Lower lobe of right lung (tissue), 2 donors: Measurements from ENCODE around the gene ACYP2. TPM values are rescaled to one million over a fixed set of nuclear protein-coding genes. Genes with fewer than 3 reads are reported as not detected.

Experiments used
- ATAC-seq, 2 donors: fragments of 200-7000 bp; cut with Tn5 transposase; one replicate each; pipeline ENCODE4 v1.9.1; 2020 to 2022; ENCODE audit warnings: mild to moderate bottlenecking in 2 of 2, moderate library complexity in 2 of 2
- DNase-seq: peaks from one replicate; pipeline ENCODE4 v3.0.0-alpha.2; 2020
- H3K27ac ChIP-seq: fragments of 200-600 bp; one replicate; pipeline ENCODE4 v1.8.0; 2022
- H3K27me3 ChIP-seq: fragments of 200-600 bp; one replicate; pipeline ENCODE4 v1.8.0; 2022; ENCODE audit warnings: low read depth
- H3K36me3 ChIP-seq: fragments of 200-600 bp; one replicate; pipeline ENCODE4 v1.8.0; 2022; ENCODE audit warnings: mild to moderate bottlenecking
- H3K4me1 ChIP-seq: fragments of 200-600 bp; one replicate; pipeline ENCODE4 v1.8.0; 2022
- H3K4me3 ChIP-seq: fragments of 200-600 bp; one replicate; pipeline ENCODE4 v1.8.0; 2022; ENCODE audit warnings: mild to moderate bottlenecking
- H3K9me3 ChIP-seq: fragments of 200-600 bp; one replicate; pipeline ENCODE4 v1.8.0; 2022
- CTCF ChIP-seq: fragments of 200-600 bp; IDR thresholded peaks from one replicate; pipeline ENCODE4 v1.8.0; 2022; ENCODE audit warnings: antibody characterized with exemption, mild to moderate bottlenecking
- intact Hi-C: fragments of 100-400 bp; cut with DNase I; formaldehyde crosslinking; loops from one replicate; pipeline ENCODE4 v1.11.0; 2022
- total RNA-seq: library from RNA; stranded (reverse); fragmentation: NEBNext Ultra II Directional; extraction: Animal tissue kit (Norgen Biotek cat#: 25700); gene quantifications from one replicate; pipeline ENCODE4 v1.2.1, GENCODE V29; 2021
- donor health status: DM: no; HTN: yes; CAD: no; lungs with severe emphysema.

ACYP2 gene
- total RNA-seq, 1 donor from 2014 or later, result 15.3 TPM

- ATAC-seq (no peak), DNase-seq (no peak)
- Histone ChIP-seq H3K9me3 (no peaks in the 10 kb centered on the region), H3K4me1 (no peaks in the 10 kb centered on the region), H3K4me3 (no peak overlapping the region), H3K27ac (no peak overlapping the region), H3K36me3 (no peaks in the 10 kb centered on the region), H3K27me3 (no peaks in the 10 kb centered on the region)
- no peak for TF ChIP-seq CTCF
- intact Hi-C loops, result no loop called here
Measured at GRCh38 chr2:54148391-54148790, 33.0 kb downstream of the ACYP2 start.

DNA sequence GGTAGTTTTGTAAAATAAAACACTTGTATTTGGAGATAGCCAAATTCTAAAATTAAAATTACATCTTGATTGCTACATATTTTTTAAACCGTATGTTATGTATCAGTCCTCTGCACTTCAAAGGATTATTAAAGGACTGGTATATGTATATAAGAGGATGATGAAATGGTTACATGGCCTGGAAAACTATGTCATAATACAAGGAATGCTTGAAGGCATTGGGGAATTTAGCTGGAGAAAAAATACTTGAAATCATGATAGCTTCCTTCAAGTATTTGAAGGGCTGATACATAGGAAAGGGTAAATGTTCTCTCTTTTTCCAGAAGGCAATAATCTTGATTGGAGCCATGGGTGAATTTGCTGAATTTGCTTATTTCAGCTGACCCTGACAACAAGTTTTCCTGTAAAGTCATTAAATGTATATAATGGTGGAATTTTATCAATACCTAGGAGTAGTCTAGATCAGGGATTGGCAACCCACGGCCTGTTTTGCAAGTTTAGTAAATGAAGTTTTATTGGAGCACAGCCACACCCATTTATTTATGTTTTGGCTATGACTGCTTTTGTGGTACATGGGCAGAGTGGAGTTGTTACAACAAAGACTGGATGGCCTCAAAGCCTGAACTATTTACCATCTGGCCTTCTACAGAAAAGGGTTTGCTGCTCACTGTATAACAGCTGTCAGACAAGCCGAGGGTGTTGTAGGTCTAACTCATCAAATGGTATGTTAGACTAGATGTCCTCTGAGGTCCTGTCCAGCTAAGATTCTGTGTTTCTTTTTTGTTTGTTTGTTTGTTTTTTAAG, 34.4 kb downstream of the ACYP2 start:
- ATAC-seq, result no peak
- H3K27me3 ChIP-seq, result no peaks in the 10 kb centered on the region
- intact Hi-C loops, result no loop called here
- no peaks in the 10 kb centered on the region for H3K36me3 ChIP-seq
- no peak for DNase-seq
- no peaks in the 10 kb centered on the region for H3K4me1 ChIP-seq
- no peak overlapping the region for H3K27ac ChIP-seq
- TF ChIP-seq CTCF, result no peak
- H3K4me3 ChIP-seq, result no peak overlapping the region
- H3K9me3 ChIP-seq, result no peaks in the 10 kb centered on the region

DNA sequence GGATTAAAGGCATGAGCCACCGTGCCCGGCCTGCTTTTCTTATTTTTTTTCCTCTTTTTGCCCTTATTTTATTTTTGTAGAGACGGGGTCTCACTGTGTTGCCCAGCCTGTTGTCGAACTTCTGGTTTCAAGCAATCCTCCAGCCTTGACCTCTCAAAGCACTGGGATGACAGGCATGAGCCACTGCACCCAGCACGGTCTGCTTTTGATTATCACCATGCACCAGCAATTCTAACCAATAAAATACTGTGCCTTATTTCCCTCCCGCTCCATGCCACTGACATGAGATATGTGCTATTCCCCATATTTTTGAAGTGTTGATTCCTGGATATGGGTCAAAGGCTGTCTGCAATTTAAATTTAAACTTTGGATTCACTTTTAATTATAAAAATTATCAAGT, 42.9 kb downstream of the ACYP2 start:
- no peaks in the 10 kb centered on the region for H3K4me1 ChIP-seq

GRCh38 chr2:54161660-54162424, 46.4 kb downstream of the ACYP2 start:
- H3K9me3 ChIP-seq, result no peaks in the 10 kb centered on the region
- no peaks in the 10 kb centered on the region for H3K4me1 ChIP-seq
- ATAC-seq (no peak), DNase-seq (no peak)
- no peaks in the 10 kb centered on the region for H3K36me3 ChIP-seq
- no peaks in the 10 kb centered on the region for H3K27me3 ChIP-seq
- no peak overlapping the region for H3K27ac ChIP-seq
- no peak overlapping the region for H3K4me3 ChIP-seq
- peak; percentile 10 for TF ChIP-seq CTCF
- intact Hi-C loops, result no loop called here

More for the DNA sequence above, 42.9 kb downstream of the ACYP2 start:
- ATAC-seq (no peak), DNase-seq (no peak)
- H3K9me3 ChIP-seq, result no peaks in the 10 kb centered on the region
- no peak overlapping the region for H3K4me3 ChIP-seq
- intact Hi-C loops, result no loop called here
- TF ChIP-seq CTCF, result no peak
- no peak overlapping the region for H3K27ac ChIP-seq
- H3K36me3 ChIP-seq, result no peaks in the 10 kb centered on the region
- no peaks in the 10 kb centered on the region for H3K27me3 ChIP-seq

GRCh38 chr2:54164106-54164505, 48.7 kb downstream of the ACYP2 start:
- Histone ChIP-seq H3K36me3 (no peaks in the 10 kb centered on the region), H3K27me3 (no peaks in the 10 kb centered on the region)
- intact Hi-C loops, result no loop called here

More at GRCh38 chr2:54164106-54164505, 48.7 kb downstream of the ACYP2 start:
- no peak for DNase-seq
- TF ChIP-seq CTCF, result no peak
- no peak for ATAC-seq
- Histone ChIP-seq H3K27ac (no peak overlapping the region), H3K4me3 (no peak overlapping the region), H3K9me3 (no peaks in the 10 kb centered on the region), H3K4me1 (no peaks in the 10 kb centered on the region)
